Erythroblast (primary cell): ENCODE data around the gene GADD45A.

Source experiments
- GATA1 ChIP-seq: IDR thresholded peaks from 2 replicates; pipeline ENCODE4 v1.6.1; 2011; ENCODE audit warnings: low read depth, mild to moderate bottlenecking, control low read depth, low read length, moderate library complexity
- POLR2A ChIP-seq: IDR thresholded peaks from 2 replicates; pipeline ENCODE4 v1.6.1; 2011; ENCODE audit warnings: mild to moderate bottlenecking, low read length

DNA sequence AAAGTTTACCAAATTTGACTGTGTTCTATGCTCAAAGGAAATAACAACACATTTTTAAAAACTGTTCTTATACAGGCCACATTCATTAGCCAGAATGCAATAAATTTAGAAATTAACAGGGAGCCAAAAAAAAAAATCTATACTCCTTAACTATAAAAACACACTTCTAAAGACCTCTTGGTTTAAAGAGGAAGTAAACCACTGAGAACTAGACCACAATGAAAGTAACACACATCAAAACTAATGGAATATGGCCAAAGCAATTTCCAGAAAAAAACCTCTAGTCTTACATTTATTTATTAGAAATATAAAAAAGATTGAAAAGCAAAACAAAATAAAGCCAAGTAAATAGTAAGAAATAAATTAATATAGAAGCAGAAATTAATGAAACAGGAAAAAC lies 48.9 kb upstream of the GADD45A start:
- TF ChIP-seq POLR2A (no peak), GATA1 (no peak)
